K562 (cell line): Measurements from ENCODE around the gene DCTN5. TPM values are rescaled to one million over a fixed set of nuclear protein-coding genes. Genes with fewer than 3 reads are reported as not detected.

ENCODE experiments used
- ELF1 ChIP-seq: fragments of 200-800 bp; sonication (Bioruptor generic); IDR thresholded peaks from 2 replicates; pipeline ENCODE4 v1.6.1; 2016; ENCODE audit warnings: missing genetic modification characterization, missing compliant biosample characterization
- ESRRB ChIP-seq: fragments of 250-450 bp; sonication (Bioruptor Pico); IDR thresholded peaks from 2 replicates; pipeline ENCODE4 v1.5.0; 2020; ENCODE audit warnings: mild to moderate bottlenecking, moderate library complexity, borderline replicate concordance
- ETS2 ChIP-seq: IDR thresholded peaks from 2 replicates; pipeline ENCODE4 v1.6.1; 2016; ENCODE audit warnings: borderline replicate concordance, missing genetic modification characterization, mild to moderate bottlenecking, moderate library complexity, missing compliant biosample characterization; ENCODE audit not compliant: poor library complexity, severe bottlenecking
- HMGN3 ChIP-seq: IDR thresholded peaks from 2 replicates; pipeline ENCODE4 v1.6.1; 2011; ENCODE audit warnings: borderline replicate concordance, low read depth, mild to moderate bottlenecking, mixed read lengths, low read length; ENCODE audit not compliant: insufficient read length; ENCODE audit errors: extremely low read depth
- MCM2 ChIP-seq: fragments of 450-650 bp; IDR thresholded peaks from 2 replicates; pipeline ENCODE4 v1.6.1; 2017; ENCODE audit warnings: low read depth, mild to moderate bottlenecking
- NCOA2 ChIP-seq, 2 experiments: fragments of 450-650 bp; IDR thresholded peaks; 2 replicates each; pipeline ENCODE4 v1.6.1; 2018; ENCODE audit warnings: mild to moderate bottlenecking in 2 of 2, moderate library complexity in 1 of 2; ENCODE audit not compliant: partially characterized antibody in 2 of 2
- NCOA4 ChIP-seq: fragments of 450-650 bp; IDR thresholded peaks from 2 replicates; pipeline ENCODE4 v1.6.1; 2018; ENCODE audit warnings: mild to moderate bottlenecking; ENCODE audit not compliant: partially characterized antibody
- NCOA6 ChIP-seq: fragments of 450-650 bp; IDR thresholded peaks from 2 replicates; pipeline ENCODE4 v1.6.1; 2017; ENCODE audit warnings: mild to moderate bottlenecking
- NFATC3 ChIP-seq: fragments of 450-650 bp; IDR thresholded peaks from 2 replicates; pipeline ENCODE4 v1.6.1; 2017; ENCODE audit warnings: mild to moderate bottlenecking
- PCBP1 ChIP-seq: fragments of 200-400 bp; formaldehyde crosslinking; IDR thresholded peaks from 2 replicates; pipeline ENCODE4 v1.6.1; 2018; ENCODE audit warnings: mild to moderate bottlenecking, low read depth, low read length; ENCODE audit not compliant: poor library complexity, severe bottlenecking
- POLR2B ChIP-seq: fragments of 450-650 bp; IDR thresholded peaks from 2 replicates; pipeline ENCODE4 v1.6.1; 2018; ENCODE audit warnings: low read depth; ENCODE audit not compliant: partially characterized antibody
- PTRF ChIP-seq: fragments of 450-650 bp; IDR thresholded peaks from 2 replicates; pipeline ENCODE4 v1.6.1; 2016; ENCODE audit warnings: mild to moderate bottlenecking, missing genetic modification characterization, missing compliant biosample characterization
- RBBP5 ChIP-seq: fragments of 200-600 bp; sonication (generic); IDR thresholded peaks from 2 replicates; pipeline ENCODE4 v1.6.1; 2012; ENCODE audit warnings: borderline replicate concordance, mild to moderate bottlenecking, low read length, control low read depth, inconsistent platforms; ENCODE audit not compliant: insufficient read depth, poor library complexity, severe bottlenecking
- RBM17 ChIP-seq: fragments of 200-400 bp; formaldehyde crosslinking; IDR thresholded peaks from 2 replicates; pipeline ENCODE4 v1.6.1; 2017; ENCODE audit warnings: low read depth, mild to moderate bottlenecking, low read length, borderline replicate concordance
- RFX7 ChIP-seq: fragments of 250-450 bp; sonication (Bioruptor Pico); IDR thresholded peaks from 2 replicates; pipeline ENCODE4 v1.5.1; 2021; ENCODE audit warnings: mild to moderate bottlenecking
- RNF2 ChIP-seq: sonication (generic); IDR thresholded peaks from 2 replicates; pipeline ENCODE4 v1.6.1; 2016
- SAFB2 ChIP-seq: fragments of 200-400 bp; formaldehyde crosslinking; IDR thresholded peaks from 2 replicates; pipeline ENCODE4 v1.6.1; 2018; ENCODE audit warnings: borderline replicate concordance, low read length, low read depth, moderate library complexity; ENCODE audit not compliant: severe bottlenecking
- XRCC3 ChIP-seq: fragments of 450-650 bp; IDR thresholded peaks from 2 replicates; pipeline ENCODE4 v1.6.1; 2017; ENCODE audit warnings: mild to moderate bottlenecking, moderate library complexity
- YY1 ChIP-seq, 3 experiments: IDR thresholded peaks; 2 replicates each; pipeline ENCODE4 v1.6.1; 2011; ENCODE audit warnings: low read length in 2 of 3, mild to moderate bottlenecking in 2 of 3, moderate library complexity in 2 of 3, borderline replicate concordance in 1 of 3, control low read depth in 1 of 3, low read depth in 1 of 3; ENCODE audit not compliant: insufficient read depth in 3 of 3, insufficient replicate concordance in 2 of 3, control insufficient read depth in 1 of 3, insufficient read length in 1 of 3; ENCODE audit errors: extremely low read depth in 1 of 3
- ZNF134 ChIP-seq: fragments of 250-450 bp; sonication (Bioruptor Pico); conservative IDR thresholded peaks from 2 replicates; pipeline ENCODE4 v1.4.0; 2020
- ZNF197 ChIP-seq: fragments of 200-800 bp; sonication (Bioruptor generic); IDR thresholded peaks from 2 replicates; pipeline ENCODE4 v1.6.1; 2016; ENCODE audit warnings: low read depth, missing genetic modification characterization, missing compliant biosample characterization
- ZNF224 ChIP-seq: sonication (generic); formaldehyde crosslinking; IDR thresholded peaks from 2 replicates; pipeline ENCODE4 v1.8.0; 2022; ENCODE audit warnings: mild to moderate bottlenecking, missing genetic modification reagents
- ZNF274 ChIP-seq: IDR thresholded peaks from 2 replicates; pipeline ENCODE4 v1.6.1; 2011; ENCODE audit warnings: low read depth, mild to moderate bottlenecking, low read length, moderate library complexity, borderline replicate concordance
- ZNF551 ChIP-seq: fragments of 250-450 bp; sonication (Bioruptor Pico); IDR thresholded peaks from 2 replicates; pipeline ENCODE4 v1.5.0; 2021; ENCODE audit warnings: mild to moderate bottlenecking, moderate library complexity
- ZNF785 ChIP-seq: fragments of 250-450 bp; sonication (Bioruptor Pico); IDR thresholded peaks from 2 replicates; pipeline ENCODE4 v1.4.0; 2020; ENCODE audit warnings: mild to moderate bottlenecking
- polyA plus RNA-seq, 8 experiments: library from polyadenylated mRNA; depleted of rRNA in 4 of 8; stranded (reverse) in 5 of 8; unstranded in 3 of 8; fragments of >200 nt; fragmentation: Nextera tagmentation in 2 of 8; fragmentation: Illumina TruSeq in 1 of 8; extraction: Ambion mirVana in 2 of 8; extraction: Trizol in 1 of 8; gene quantifications; 2 replicates each; pipeline versions ENCODE4 v1.2.1 to v1.2.3, GENCODE V29; 2011 to 2014; ENCODE audit warnings: inconsistent platforms in 1 of 8, missing spikeins in 1 of 8
- total RNA-seq, 7 experiments: library from RNA; depleted of rRNA in 6 of 7; stranded (reverse); fragments of >200 nt in 6 of 7; fragmentation: Illumina TruSeq in 2 of 7; extraction: Trizol in 2 of 7; gene quantifications; 2 replicates each; pipeline versions ENCODE4 v1.2.1 to v1.2.3, GENCODE V29; 2011 to 2021; ENCODE audit warnings: low replicate concordance in 1 of 7
- TF ChIP-seq, protein P1 (sequence below): sonication (generic); formaldehyde crosslinking; IDR thresholded peaks from 2 replicates; pipeline ENCODE4 v1.8.0; 2022; ENCODE audit warnings: mild to moderate bottlenecking, missing genetic modification reagents

Gene DCTN5
- total and polyA plus RNA-seq, 9 of the 15 experiments (the other 6 are each of a cell fraction or from before 2014, with no cell fraction given): 35.8 to 149 (median 75.9) TPM

DNA sequence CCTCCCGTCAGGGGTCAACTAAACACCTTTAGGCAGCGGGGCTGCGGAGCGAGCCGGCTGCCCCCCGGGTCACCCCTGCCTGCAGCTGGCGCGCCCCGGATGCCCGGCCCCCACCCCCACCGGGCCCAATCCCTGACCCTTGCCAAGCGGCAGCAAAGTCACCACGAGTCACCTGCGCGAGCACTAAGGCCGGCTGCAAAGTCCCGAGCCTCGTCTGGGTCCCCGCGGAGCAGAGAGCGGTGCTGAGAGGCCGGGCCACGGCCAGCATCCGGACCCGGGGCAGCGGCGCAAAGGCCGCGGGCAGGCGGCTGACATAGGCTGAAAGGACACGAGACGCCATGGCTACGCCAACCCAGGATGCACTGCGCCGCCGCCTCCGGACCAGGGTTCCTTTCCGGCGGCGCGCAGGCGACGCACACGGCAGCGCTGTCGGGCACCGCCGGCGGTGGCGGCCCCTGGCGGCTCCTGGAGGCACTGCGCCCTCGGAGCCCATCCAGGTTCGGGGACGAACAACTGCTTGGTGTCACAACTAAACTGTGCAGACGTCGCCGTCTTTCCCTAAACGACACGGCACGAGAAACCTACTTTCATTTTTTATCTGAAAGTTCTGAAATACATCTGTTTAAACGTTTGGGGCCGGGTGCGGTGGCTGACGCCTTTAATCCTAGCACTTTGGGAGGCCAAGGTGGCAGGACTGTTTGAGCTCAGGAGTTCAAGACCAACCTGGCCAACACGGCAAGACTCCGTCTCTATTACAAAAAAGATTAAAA is 45.1 kb upstream of the DCTN5 start, which contains the start of gene NDUFAB1 (continued):
- peak; percentile 68 for TF ChIP-seq RBBP5
- TF ChIP-seq PCBP1: peak; percentile 55
- peak; percentile 59 to 94 (median 90) for TF ChIP-seq YY1 (IDR thresholded peaks at IDR 0.05; ENCODE audit: borderline replicate concordance in 1 of 3, control insufficient read depth in 1 of 3, extremely low read depth in 1 of 3, insufficient read depth in 3 of 3, insufficient read length in 1 of 3, insufficient replicate concordance in 2 of 3, low read depth in 1 of 3, low read length in 2 of 3)
- TF ChIP-seq SAFB2: no peak
- no peak for TF ChIP-seq ZNF551 (CRISPR knock-in tag)
- peak; percentile 96 for TF ChIP-seq HMGN3
- TF ChIP-seq RFX7 (CRISPR knock-in tag): no peak
- TF ChIP-seq ZNF224 (CRISPR knock-in tag): no peak
- TF ChIP-seq RNF2: peak; percentile 22; the same call in 1 of the 2 replicates
- no peak for TF ChIP-seq NCOA2 (IDR thresholded peaks at IDR 0.05; ENCODE audit: partially characterized antibody in 2 of 2)
- TF ChIP-seq MCM2: no peak
- TF ChIP-seq ZNF134 (CRISPR knock-in tag): no peak
- TF ChIP-seq ZNF274: no peak
- TF ChIP-seq NFATC3: no peak
- TF ChIP-seq POLR2B: peak; percentile 76
- no peak for TF ChIP-seq RBM17
- no peak for TF ChIP-seq ESRRB (CRISPR knock-in tag)
- TF ChIP-seq ZNF785 (CRISPR knock-in tag): no peak
- TF ChIP-seq ZNF197 (CRISPR knock-in tag): no peak
- TF ChIP-seq XRCC3: no peak
- TF ChIP-seq, protein P1, sequence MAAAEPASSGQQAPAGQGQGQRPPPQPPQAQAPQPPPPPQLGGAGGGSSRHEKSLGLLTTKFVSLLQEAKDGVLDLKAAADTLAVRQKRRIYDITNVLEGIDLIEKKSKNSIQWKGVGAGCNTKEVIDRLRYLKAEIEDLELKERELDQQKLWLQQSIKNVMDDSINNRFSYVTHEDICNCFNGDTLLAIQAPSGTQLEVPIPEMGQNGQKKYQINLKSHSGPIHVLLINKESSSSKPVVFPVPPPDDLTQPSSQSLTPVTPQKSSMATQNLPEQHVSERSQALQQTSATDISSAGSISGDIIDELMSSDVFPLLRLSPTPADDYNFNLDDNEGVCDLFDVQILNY (CRISPR knock-in tag): no peak
- peak; percentile 64 for TF ChIP-seq ELF1 (tag)
- TF ChIP-seq NCOA4: no peak
- no peak for TF ChIP-seq ETS2
- TF ChIP-seq PTRF (tag): no peak
- TF ChIP-seq NCOA6: no peak
